IMR-90 (cell line): ENCODE results near the gene CLEC14A. TPM values are rescaled to one million over a fixed set of nuclear protein-coding genes. Genes with fewer than 3 reads are reported as not detected.

Experiments
- ATAC-seq: fragments of 200-7000 bp; cut with Tn5 transposase; 2 replicates; pipeline ENCODE4 v1.9.1; 2020; ENCODE audit warnings: low read depth, mild to moderate bottlenecking, moderate library complexity
- BruUV-seq: library from RNA; stranded (reverse); fragments of 400-500 nt; replicated peaks from 2 replicates; lab custom pipeline; 2021; lab: Mats Ljungman, UMichigan
- CTCF ChIA-PET: fragments of 300-600 bp; formaldehyde crosslinking; extraction: SDS; loops from one replicate; lab custom pipeline; 2021; ENCODE audit warnings: antibody characterized with exemption; lab: Yijun Ruan, JAX
- POLR2A ChIA-PET: fragments of 300-600 bp; sonication (Branson Sonifier 250); formaldehyde crosslinking; loops from one replicate; lab custom pipeline; 2022; ENCODE audit warnings: antibody characterized with exemption; ENCODE audit not compliant: unreplicated experiment; lab: Charles Lee
- DNase-seq: peaks from one replicate; pipeline ENCODE4 v3.0.0; 2013
- H2AFZ ChIP-seq: replicated peaks from 2 replicates; pipeline ENCODE3; 2013; ENCODE audit warnings: low read length, mild to moderate bottlenecking; ENCODE audit not compliant: poor library complexity
- H2AK5ac ChIP-seq: 2 replicates; pipeline ENCODE4 v1.6.1; 2013; ENCODE audit warnings: low read depth, low read length, inconsistent platforms
- H2AK9ac ChIP-seq: replicated peaks from 2 replicates; pipeline ENCODE3; 2013; ENCODE audit warnings: mild to moderate bottlenecking, low read depth, low read length, moderate library complexity; ENCODE audit not compliant: poor library complexity
- H2BK120ac ChIP-seq: 2 replicates; pipeline ENCODE4 v1.6.1; 2013; ENCODE audit warnings: low read depth, low read length, inconsistent platforms
- H2BK15ac ChIP-seq: 3 replicates; pipeline ENCODE4 v1.6.1; 2013; ENCODE audit warnings: low read depth, low read length, inconsistent platforms
- H2BK20ac ChIP-seq: 2 replicates; pipeline ENCODE4 v1.6.1; 2013; ENCODE audit warnings: low read depth, mild to moderate bottlenecking, inconsistent platforms, low read length, moderate library complexity
- H2BK5ac ChIP-seq: 2 replicates; pipeline ENCODE4 v1.6.1; 2013; ENCODE audit warnings: mild to moderate bottlenecking, low read depth, low read length, inconsistent platforms; ENCODE audit not compliant: poor library complexity, severe bottlenecking
- H3K14ac ChIP-seq: replicated peaks from 2 replicates; pipeline ENCODE4 v1.6.1; 2013; ENCODE audit warnings: low read depth, low read length, inconsistent platforms
- H3K18ac ChIP-seq: 2 replicates; pipeline ENCODE4 v1.6.1; 2013; ENCODE audit warnings: low read depth, low read length, control low read depth
- H3K23ac ChIP-seq: 2 replicates; pipeline ENCODE4 v1.6.1; 2013; ENCODE audit warnings: low read depth, low read length, inconsistent platforms
- H3K27ac ChIP-seq: 2 replicates; pipeline ENCODE4 v1.5.1; 2013; ENCODE audit warnings: mild to moderate bottlenecking, control low read depth, low read length; ENCODE audit not compliant: insufficient read depth
- H3K27me3 ChIP-seq: 2 replicates; pipeline ENCODE4 v1.6.1; 2013; ENCODE audit warnings: low read length; ENCODE audit not compliant: control insufficient read depth, insufficient read depth
- H3K36me3 ChIP-seq: 2 replicates; pipeline ENCODE4 v1.6.1; 2013; ENCODE audit warnings: low read length, mixed read lengths; ENCODE audit not compliant: control insufficient read depth, insufficient read depth
- H3K4ac ChIP-seq: 2 replicates; pipeline ENCODE4 v1.6.1; 2013; ENCODE audit warnings: low read depth, low read length, inconsistent platforms
- H3K4me1 ChIP-seq: 2 replicates; pipeline ENCODE4 v1.6.1; 2013; ENCODE audit warnings: low read length, mixed read lengths; ENCODE audit not compliant: control insufficient read depth, insufficient read depth
- H3K4me2 ChIP-seq: 2 replicates; pipeline ENCODE4 v1.6.1; 2013; ENCODE audit warnings: low read depth, mild to moderate bottlenecking, control low read depth, low read length, moderate library complexity
- H3K4me3 ChIP-seq: 2 replicates; pipeline ENCODE4 v1.5.1; 2013; ENCODE audit warnings: low read depth, mild to moderate bottlenecking, control low read depth, low read length, moderate library complexity; ENCODE audit not compliant: insufficient read depth
- H3K56ac ChIP-seq: 2 replicates; pipeline ENCODE4 v1.6.1; 2013; ENCODE audit warnings: low read length, inconsistent platforms; ENCODE audit not compliant: insufficient read depth; ENCODE audit errors: extremely low read depth
- H3K79me1 ChIP-seq, 2 experiments: 2 replicates each; pipeline ENCODE4 v1.6.1; 2013; ENCODE audit warnings: low read length in 2 of 2, inconsistent platforms in 1 of 2, low read depth in 1 of 2
- H3K9ac ChIP-seq: 2 replicates; pipeline ENCODE4 v1.6.1; 2013; ENCODE audit warnings: low read depth, low read length, control low read depth
- H3K9me1 ChIP-seq: 2 replicates; pipeline ENCODE4 v1.6.1; 2013; ENCODE audit warnings: low read length, inconsistent platforms; ENCODE audit not compliant: insufficient read depth
- H3K9me3 ChIP-seq: 2 replicates; pipeline ENCODE4 v1.6.1; 2013; ENCODE audit warnings: low read length; ENCODE audit not compliant: control insufficient read depth, insufficient read depth
- H4K20me1 ChIP-seq: 2 replicates; pipeline ENCODE4 v1.6.1; 2013; ENCODE audit warnings: low read length, inconsistent platforms; ENCODE audit not compliant: insufficient read depth
- H4K5ac ChIP-seq: 2 replicates; pipeline ENCODE4 v1.6.1; 2013; ENCODE audit warnings: mild to moderate bottlenecking, low read depth, low read length, control low read depth
- H4K8ac ChIP-seq, 2 experiments: 2 replicates each; pipeline ENCODE4 v1.6.1; 2013; ENCODE audit warnings: low read depth in 2 of 2, low read length in 2 of 2, control low read depth in 1 of 2, inconsistent platforms in 1 of 2
- H4K91ac ChIP-seq: 2 replicates; pipeline ENCODE4 v1.6.1; 2013; ENCODE audit warnings: low read depth, low read length, inconsistent platforms; ENCODE audit not compliant: insufficient read depth
- CEBPB ChIP-seq: IDR thresholded peaks from 2 replicates; pipeline ENCODE4 v1.6.1; 2012; ENCODE audit warnings: low read depth, low read length, improper control_type of control experiment
- CHD1 ChIP-seq: IDR thresholded peaks from 2 replicates; pipeline ENCODE4 v1.6.1; 2012; ENCODE audit warnings: low read depth, low read length, improper control_type of control experiment
- MAZ ChIP-seq: IDR thresholded peaks from 2 replicates; pipeline ENCODE4 v1.6.1; 2012; ENCODE audit warnings: low read depth, mild to moderate bottlenecking, low read length, improper control_type of control experiment, moderate library complexity, borderline replicate concordance
- NFE2L2 ChIP-seq: fragments of 150-350 bp; IDR thresholded peaks from 2 replicates; pipeline ENCODE4 v1.6.1; 2016; ENCODE audit warnings: low read depth, mild to moderate bottlenecking, low read length
- RAD21 ChIP-seq: IDR thresholded peaks from 2 replicates; pipeline ENCODE4 v1.6.1; 2012; ENCODE audit warnings: low read length, improper control_type of control experiment
- RCOR1 ChIP-seq: IDR thresholded peaks from 2 replicates; pipeline ENCODE4 v1.6.1; 2012; ENCODE audit warnings: mild to moderate bottlenecking, low read length, improper control_type of control experiment; ENCODE audit not compliant: insufficient replicate concordance
- WGBS, 2 experiments: methylation state at CpG; one replicate each; pipeline versions ENCODE4 v1.1.5 to v1.1.7; 2013; ENCODE audit warnings: missing lambda C conversion rate in 2 of 2; ENCODE audit not compliant: insufficient read length in 1 of 2; ENCODE audit errors: extremely low coverage in 2 of 2; 5-methylcytosine and 5-hydroxymethylcytosine counted together
- dilution Hi-C: fragments of 300-500 bp; cut with HindIII; formaldehyde crosslinking; loops from one replicate; pipeline ENCODE4 v1.14.3; 2018; ENCODE audit warnings: low sequenced_read_pairs; ENCODE audit not compliant: unreplicated experiment
- in situ Hi-C: fragments of 300-500 bp; cut with MboI; formaldehyde crosslinking; loops from 3 replicates; pipeline ENCODE4 v1.14.3; 2019; ENCODE audit warnings: low sequenced_read_pairs, inconsistent platforms, mixed read lengths
- intact Hi-C: fragments of 100-400 bp; cut with micrococcal nuclease; formaldehyde crosslinking; loops from 2 replicates; pipeline ENCODE4 v1.10.0; 2022
- polyA plus RNA-seq, 3 experiments: library from polyadenylated mRNA; depleted of rRNA; stranded (reverse); fragments of >200 nt; gene quantifications; 2 replicates each; pipeline ENCODE4 v1.2.3, GENCODE V29; 2012; ENCODE audit warnings: low replicate concordance in 1 of 3
- total RNA-seq: library from RNA; depleted of rRNA; stranded (reverse); fragments of >200 nt; gene quantifications from 2 replicates; pipeline ENCODE4 v1.2.3, GENCODE V29; 2012
- TF ChIP-seq, protein P1 (sequence below): fragments of 150-350 bp; IDR thresholded peaks from 2 replicates; pipeline ENCODE4 v1.6.1; 2016; ENCODE audit warnings: low read depth, mild to moderate bottlenecking, low read length, moderate library complexity, borderline replicate concordance

The CLEC14A gene
- total and polyA plus RNA-seq, 2 of the 4 experiments (the other 2 are of a cell fraction), result 3.0 to 6.2 TPM

DNA sequence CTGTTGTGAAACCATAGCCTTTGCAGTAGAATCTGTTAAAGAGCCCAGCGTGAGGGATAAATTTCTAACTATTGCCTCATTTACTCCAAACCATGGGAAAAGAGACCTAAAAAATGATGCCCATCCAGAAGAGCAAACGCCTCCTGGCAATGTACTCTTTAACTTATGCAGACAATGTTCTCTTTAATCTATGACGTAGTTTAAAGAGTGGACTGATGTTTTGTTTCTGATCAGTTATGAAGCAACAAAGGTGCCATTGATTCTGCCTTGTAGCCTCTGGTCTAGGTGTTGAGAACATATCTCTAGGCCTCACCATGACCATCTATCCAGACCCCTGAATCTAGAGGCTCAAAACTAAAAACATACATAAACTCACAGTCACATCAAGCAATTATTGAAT is 34.8 kb downstream of the CLEC14A start:
- Histone ChIP-seq H3K14ac (no peak overlapping the region), H3K4ac (no peak overlapping the region), H2AFZ (no peak overlapping the region), H3K18ac (no peak overlapping the region), H3K9ac (no peak overlapping the region), H2AK9ac (no peak overlapping the region), H3K4me1 (no peaks in the 10 kb centered on the region), H3K79me1 (no peaks in the 10 kb centered on the region), H3K27me3 (no peaks in the 10 kb centered on the region), H4K5ac (no peak overlapping the region), H3K36me3 (no peaks in the 10 kb centered on the region), H2BK120ac (no peak overlapping the region), H3K27ac (no peak overlapping the region), H2AK5ac (no peak overlapping the region), H4K91ac (no peak overlapping the region), H4K8ac (no peak overlapping the region), H3K23ac (no peak overlapping the region), H2BK20ac (no peak overlapping the region), H3K9me3 (no peaks in the 10 kb centered on the region), H3K9me1 (no peaks in the 10 kb centered on the region), H2BK5ac (no peak overlapping the region), H3K4me3 (no peak overlapping the region), H2BK15ac (no peak overlapping the region), H3K56ac (no peak overlapping the region), H3K4me2 (no peak overlapping the region), H4K20me1 (no peaks in the 10 kb centered on the region)
- no peak for ATAC-seq
- POLR2A ChIA-PET, result no interaction called here
- TF ChIP-seq, protein P1, sequence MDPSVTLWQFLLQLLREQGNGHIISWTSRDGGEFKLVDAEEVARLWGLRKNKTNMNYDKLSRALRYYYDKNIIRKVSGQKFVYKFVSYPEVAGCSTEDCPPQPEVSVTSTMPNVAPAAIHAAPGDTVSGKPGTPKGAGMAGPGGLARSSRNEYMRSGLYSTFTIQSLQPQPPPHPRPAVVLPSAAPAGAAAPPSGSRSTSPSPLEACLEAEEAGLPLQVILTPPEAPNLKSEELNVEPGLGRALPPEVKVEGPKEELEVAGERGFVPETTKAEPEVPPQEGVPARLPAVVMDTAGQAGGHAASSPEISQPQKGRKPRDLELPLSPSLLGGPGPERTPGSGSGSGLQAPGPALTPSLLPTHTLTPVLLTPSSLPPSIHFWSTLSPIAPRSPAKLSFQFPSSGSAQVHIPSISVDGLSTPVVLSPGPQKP, result no peak
- TF ChIP-seq CHD1 (no peak), CEBPB (no peak), RCOR1 (no peak), NFE2L2 (no peak), RAD21 (no peak), MAZ (no peak)
- WGBS, 2 experiments, result no CpG with 5 or more reads among the region's 3 CpGs
- dilution Hi-C loops, result no loop called here
- BruUV-seq, result no TSS peak
- in situ Hi-C loops, result no loop called here
- no peak for DNase-seq
- intact Hi-C loops, result no loop called here
- CTCF ChIA-PET, result interaction anchor here (1.7 kb wide), 1 partner anchor 17 kb away, joined by 5 read pairs; no protein-coding TSS in a partner anchor
